Measurements from ENCODE around the gene DEFB112. TPM values are rescaled to one million over a fixed set of nuclear protein-coding genes. Genes with fewer than 3 reads are reported as not detected.

DEFB112 gene
- polyA plus RNA-seq, 1 donor (not counting 4 experiments of a cell fraction or from before 2014, with no cell fraction given): not detected

DNA sequence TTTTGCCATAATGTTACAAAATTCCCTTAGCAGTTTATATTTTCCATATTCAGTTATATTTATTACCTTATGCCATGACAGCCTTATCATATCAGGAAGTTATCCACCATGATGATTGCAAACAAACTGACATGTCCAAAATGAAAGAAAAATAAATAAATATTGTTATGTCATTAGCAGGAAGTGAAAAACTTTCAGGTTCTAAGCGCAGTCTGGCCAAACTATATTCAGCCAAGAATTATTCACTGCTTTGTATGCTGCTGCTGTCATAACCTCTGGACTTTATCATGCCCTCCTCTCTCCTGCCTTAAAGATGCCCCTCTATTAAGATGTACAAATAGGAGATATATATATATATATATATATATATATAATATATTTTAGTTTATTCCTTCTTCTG lies 27.7 kb upstream of the DEFB112 start:
- no peaks in the 10 kb centered on the region for H3K27me3 ChIP-seq (ENCODE audit: control insufficient read depth, extremely low read depth, insufficient read depth, low read length)
- dilution Hi-C loops (cut with MboI; ENCODE audit: extremely low pct_ligation_motif_present, low sequenced_read_pairs): no loop called here
- no peak overlapping the region for H3K27ac ChIP-seq (ENCODE audit: control insufficient read depth, insufficient read depth, low read length)

DNA sequence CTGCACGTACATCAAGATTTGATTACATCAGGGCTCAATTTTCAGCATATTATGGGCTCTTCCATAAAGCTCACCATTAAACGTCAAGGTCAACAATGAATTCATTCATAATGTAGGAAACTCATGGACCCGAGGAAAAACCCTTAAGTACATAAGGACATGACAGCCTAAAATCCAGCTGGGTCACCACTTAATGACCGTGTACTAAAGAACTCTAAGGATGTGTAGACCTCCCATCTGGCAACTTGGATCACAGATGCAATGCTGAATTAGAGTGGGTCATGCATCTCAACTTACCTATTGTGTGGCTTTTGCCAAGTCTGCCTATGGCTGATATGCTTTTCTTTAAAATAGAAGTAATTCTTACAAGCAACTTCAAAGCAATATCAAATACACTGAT lies 26.7 kb upstream of the DEFB112 start:
- FAIRE-seq: no peak
- Histone ChIP-seq H3K4me2 (ENCODE audit: control insufficient read depth, extremely low read depth, insufficient read depth, low read depth, low read length) (no peak overlapping the region), H3K79me2 (ENCODE audit: control insufficient read depth, insufficient read depth, low read length) (no peaks in the 10 kb centered on the region), H3K27ac (ENCODE audit: control insufficient read depth, insufficient read depth, low read length) (no peak overlapping the region), H3K27me3 (ENCODE audit: control insufficient read depth, extremely low read depth, insufficient read depth, low read length) (no peaks in the 10 kb centered on the region), H3K36me3 (ENCODE audit: control insufficient read depth in 2 of 2, extremely low read depth in 1 of 2, insufficient read depth in 2 of 2, low read length in 2 of 2) (no peaks in the 10 kb centered on the region), H3K4me3 (ENCODE audit: control insufficient read depth in 2 of 3, extremely low read depth in 1 of 3, insufficient read depth in 2 of 3, low read depth in 1 of 3, low read length in 3 of 3) (no peak overlapping the region), H3K9me3 (ENCODE audit: control insufficient read depth, low read depth, low read length) (no peaks in the 10 kb centered on the region), H2AFZ (ENCODE audit: control insufficient read depth, low read length) (no peak overlapping the region), H3K9ac (ENCODE audit: control insufficient read depth, extremely low read depth, insufficient read depth, low read length) (no peak overlapping the region), H4K20me1 (ENCODE audit: control insufficient read depth, extremely low read depth, insufficient read depth, low read length) (no peaks in the 10 kb centered on the region), H3K9me1 (ENCODE audit: control insufficient read depth, extremely low read depth, insufficient read depth, low read length) (no peaks in the 10 kb centered on the region), H3K4me1 (ENCODE audit: control insufficient read depth, extremely low read depth, insufficient read depth, low read length) (no peaks in the 10 kb centered on the region)
- dilution Hi-C loops (cut with MboI; ENCODE audit: extremely low pct_ligation_motif_present, low sequenced_read_pairs): no loop called here
- no peak for DNase-seq (ENCODE audit: low read depth, low spot score)
- TF ChIP-seq EZH2 (IDR thresholded peaks at IDR 0.05; ENCODE audit: low read length): no peak
- TF ChIP-seq, protein P1, sequence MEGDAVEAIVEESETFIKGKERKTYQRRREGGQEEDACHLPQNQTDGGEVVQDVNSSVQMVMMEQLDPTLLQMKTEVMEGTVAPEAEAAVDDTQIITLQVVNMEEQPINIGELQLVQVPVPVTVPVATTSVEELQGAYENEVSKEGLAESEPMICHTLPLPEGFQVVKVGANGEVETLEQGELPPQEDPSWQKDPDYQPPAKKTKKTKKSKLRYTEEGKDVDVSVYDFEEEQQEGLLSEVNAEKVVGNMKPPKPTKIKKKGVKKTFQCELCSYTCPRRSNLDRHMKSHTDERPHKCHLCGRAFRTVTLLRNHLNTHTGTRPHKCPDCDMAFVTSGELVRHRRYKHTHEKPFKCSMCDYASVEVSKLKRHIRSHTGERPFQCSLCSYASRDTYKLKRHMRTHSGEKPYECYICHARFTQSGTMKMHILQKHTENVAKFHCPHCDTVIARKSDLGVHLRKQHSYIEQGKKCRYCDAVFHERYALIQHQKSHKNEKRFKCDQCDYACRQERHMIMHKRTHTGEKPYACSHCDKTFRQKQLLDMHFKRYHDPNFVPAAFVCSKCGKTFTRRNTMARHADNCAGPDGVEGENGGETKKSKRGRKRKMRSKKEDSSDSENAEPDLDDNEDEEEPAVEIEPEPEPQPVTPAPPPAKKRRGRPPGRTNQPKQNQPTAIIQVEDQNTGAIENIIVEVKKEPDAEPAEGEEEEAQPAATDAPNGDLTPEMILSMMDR (optimal IDR thresholded peaks at IDR 0.05 in 1 of 3, IDR thresholded peaks at IDR 0.05 in 1 of 3, conservative IDR thresholded peaks at IDR 0.05 in 1 of 3; ENCODE audit: extremely low read depth in 1 of 3, insufficient read depth in 2 of 3, low read length in 3 of 3): no peak

More for the DNA sequence above, 27.7 kb upstream of the DEFB112 start:
- H3K9me1 ChIP-seq (ENCODE audit: control insufficient read depth, extremely low read depth, insufficient read depth, low read length): no peaks in the 10 kb centered on the region
- H2AFZ ChIP-seq (ENCODE audit: control insufficient read depth, low read length): no peak overlapping the region
- TF ChIP-seq EZH2 (IDR thresholded peaks at IDR 0.05; ENCODE audit: low read length): no peak
- TF ChIP-seq, protein P1 (optimal IDR thresholded peaks at IDR 0.05 in 1 of 3, IDR thresholded peaks at IDR 0.05 in 1 of 3, conservative IDR thresholded peaks at IDR 0.05 in 1 of 3; ENCODE audit: extremely low read depth in 1 of 3, insufficient read depth in 2 of 3, low read length in 3 of 3): no peak
- no peak overlapping the region for H3K4me2 ChIP-seq (ENCODE audit: control insufficient read depth, extremely low read depth, insufficient read depth, low read depth, low read length)
- no peaks in the 10 kb centered on the region for H3K4me1 ChIP-seq (ENCODE audit: control insufficient read depth, extremely low read depth, insufficient read depth, low read length)
- no peaks in the 10 kb centered on the region for H4K20me1 ChIP-seq (ENCODE audit: control insufficient read depth, extremely low read depth, insufficient read depth, low read length)
- FAIRE-seq (no peak), DNase-seq (ENCODE audit: low read depth, low spot score) (no peak)
- H3K79me2 ChIP-seq (ENCODE audit: control insufficient read depth, insufficient read depth, low read length): no peaks in the 10 kb centered on the region
- no peaks in the 10 kb centered on the region for H3K9me3 ChIP-seq (ENCODE audit: control insufficient read depth, low read depth, low read length)
- H3K36me3 ChIP-seq (ENCODE audit: control insufficient read depth in 2 of 2, extremely low read depth in 1 of 2, insufficient read depth in 2 of 2, low read length in 2 of 2): no peaks in the 10 kb centered on the region
- no peak overlapping the region for H3K4me3 ChIP-seq (ENCODE audit: control insufficient read depth in 2 of 3, extremely low read depth in 1 of 3, insufficient read depth in 2 of 3, low read depth in 1 of 3, low read length in 3 of 3)
- no peak overlapping the region for H3K9ac ChIP-seq (ENCODE audit: control insufficient read depth, extremely low read depth, insufficient read depth, low read length)

All from keratinocyte (primary cell).